Spleen (tissue), 7 donors: ENCODE measurements around the gene STYXL1.

Experiments
- CTCF ChIP-seq, 11 experiments: fragments of 200-600 bp in 7 of 11; fragments of 450-650 bp in 4 of 11; sonication (generic) in 4 of 11; IDR thresholded peaks in 8 of 11; conservative IDR thresholded peaks in 3 of 11; 1 replicate in 7 of 11; 2 replicates in 4 of 11; pipeline versions ENCODE4 v1.4.0 to v1.8.0; 2016 to 2021; ENCODE audit warnings: antibody characterized with exemption in 11 of 11, inconsistent platforms in 4 of 11, mild to moderate bottlenecking in 1 of 11
- POLR2A ChIP-seq, 3 donors: fragments of 450-650 bp; IDR thresholded peaks; one replicate each; pipeline ENCODE4 v1.5.1; 2017; ENCODE audit warnings: antibody characterized with exemption in 3 of 3, mild to moderate bottlenecking in 1 of 3
- POLR2AphosphoS5 ChIP-seq, 3 donors: sonication (generic); formaldehyde crosslinking; IDR thresholded peaks; one replicate each; pipeline ENCODE4 v1.5.1; 2017; ENCODE audit warnings: antibody characterized with exemption in 3 of 3
- donor health status: DM: no; HTN: no; CAD: no; lungs with moderate emphysema.
- donor health status: DM: no; HTN: no; CAD: no.
- donor health status: DM: no; HTN: no; CAD: no.

GRCh38 chr7:76062254-76062653 is 14.5 kb upstream of the STYXL1 start:
- TF ChIP-seq CTCF (IDR thresholded peaks at IDR 0.05 in 8 of 11, conservative IDR thresholded peaks at IDR 0.05 in 3 of 11) (no peak), POLR2A (IDR thresholded peaks at IDR 0.05) (no peak), POLR2AphosphoS5 (IDR thresholded peaks at IDR 0.05) (peak in 1 of 3 donors; percentile 21)
